HEK293 (cell line): ENCODE measurements around the gene RPS15.

Experiments
- CTCF ChIA-PET: fragments of 350-600 bp; formaldehyde crosslinking; extraction: SDS; loops from one replicate; lab custom pipeline; 2021; ENCODE audit warnings: antibody characterized with exemption; lab: Yijun Ruan, JAX
- POLR2A ChIA-PET: fragments of 300-600 bp; formaldehyde crosslinking; extraction: SDS; loops from one replicate; lab custom pipeline; 2020; ENCODE audit warnings: antibody characterized with exemption, inconsistent platforms; lab: Yijun Ruan, JAX
- H3K27ac ChIP-seq: fragments of 200-500 bp; sonication (Bioruptor generic); 2 replicates; pipeline ENCODE4 v1.5.1; 2014; ENCODE audit warnings: low read depth, low read length, control low read depth, inconsistent platforms; ENCODE audit errors: extremely low read depth
- H3K36me3 ChIP-seq, 2 experiments: fragments of 200-500 bp in 1 of 2; sonication (Bioruptor generic) in 1 of 2; 1 replicate in 1 of 2; 2 replicates in 1 of 2; pipeline ENCODE4 v1.5.1; 2014 to 2017; ENCODE audit warnings: inconsistent platforms in 2 of 2, low read length in 2 of 2; ENCODE audit not compliant: control insufficient read depth in 2 of 2, insufficient read depth in 1 of 2
- H3K4me1 ChIP-seq: fragments of 200-500 bp; sonication (Bioruptor generic); 2 replicates; pipeline ENCODE4 v1.5.1; 2014; ENCODE audit warnings: mild to moderate bottlenecking, low read length, inconsistent platforms; ENCODE audit not compliant: control insufficient read depth, insufficient read depth
- H3K4me3 ChIP-seq: 2 replicates; pipeline ENCODE4 v1.5.1; 2011; ENCODE audit warnings: low read depth, mild to moderate bottlenecking, control low read depth, low read length, moderate library complexity
- H3K9me3 ChIP-seq: fragments of 200-500 bp; sonication (Bioruptor generic); 2 replicates; pipeline ENCODE4 v1.5.1; 2014; ENCODE audit warnings: low read depth, low read length, inconsistent platforms; ENCODE audit not compliant: control insufficient read depth, insufficient read depth
- AEBP2 ChIP-seq: fragments of 450-650 bp; formaldehyde crosslinking; IDR thresholded peaks from 2 replicates; pipeline ENCODE4 v1.5.1; 2016; ENCODE audit warnings: missing biosample characterization, missing genetic modification characterization, borderline replicate concordance
- GFI1B ChIP-seq: fragments of 450-650 bp; formaldehyde crosslinking; IDR thresholded peaks from 2 replicates; pipeline ENCODE4 v1.5.1; 2016; ENCODE audit warnings: missing biosample characterization, missing genetic modification characterization
- GLIS1 ChIP-seq: fragments of 450-650 bp; formaldehyde crosslinking; IDR thresholded peaks from 2 replicates; pipeline ENCODE4 v1.5.1; 2016; ENCODE audit warnings: missing biosample characterization, missing genetic modification characterization
- GLIS2 ChIP-seq: fragments of 450-650 bp; formaldehyde crosslinking; IDR thresholded peaks from 2 replicates; pipeline ENCODE4 v1.5.1; 2016; ENCODE audit warnings: missing biosample characterization, missing genetic modification characterization
- HIC1 ChIP-seq: fragments of 450-650 bp; formaldehyde crosslinking; IDR thresholded peaks from 2 replicates; pipeline ENCODE4 v1.5.1; 2016; ENCODE audit warnings: missing biosample characterization, missing genetic modification characterization
- KLF10 ChIP-seq: fragments of 450-650 bp; IDR thresholded peaks from 2 replicates; pipeline ENCODE4 v1.5.1; 2018; ENCODE audit warnings: missing biosample characterization, mild to moderate bottlenecking, missing genetic modification characterization
- KLF7 ChIP-seq: fragments of 450-650 bp; formaldehyde crosslinking; IDR thresholded peaks from 2 replicates; pipeline ENCODE4 v1.5.1; 2016; ENCODE audit warnings: missing biosample characterization, missing genetic modification characterization, borderline replicate concordance
- KLF8 ChIP-seq: fragments of 450-650 bp; formaldehyde crosslinking; IDR thresholded peaks from 2 replicates; pipeline ENCODE4 v1.5.1; 2016; ENCODE audit warnings: missing biosample characterization, missing genetic modification characterization
- MYNN ChIP-seq: fragments of 450-650 bp; formaldehyde crosslinking; IDR thresholded peaks from 2 replicates; pipeline ENCODE4 v1.5.1; 2016; ENCODE audit warnings: missing biosample characterization, missing genetic modification characterization, borderline replicate concordance
- SP2 ChIP-seq: fragments of 450-650 bp; formaldehyde crosslinking; IDR thresholded peaks from 2 replicates; pipeline ENCODE4 v1.5.1; 2016; ENCODE audit warnings: missing biosample characterization, missing genetic modification characterization
- ZFP41 ChIP-seq: fragments of 450-650 bp; formaldehyde crosslinking; IDR thresholded peaks from 2 replicates; pipeline ENCODE4 v1.5.1; 2016; ENCODE audit warnings: missing biosample characterization, missing genetic modification characterization, borderline replicate concordance
- ZNF157 ChIP-seq: fragments of 450-650 bp; formaldehyde crosslinking; IDR thresholded peaks from 2 replicates; pipeline ENCODE4 v1.5.1; 2016; ENCODE audit warnings: missing biosample characterization, missing genetic modification characterization
- ZNF19 ChIP-seq: fragments of 450-650 bp; formaldehyde crosslinking; IDR thresholded peaks from 2 replicates; pipeline ENCODE4; 2016; ENCODE audit warnings: missing biosample characterization, missing genetic modification characterization, low read depth
- ZNF202 ChIP-seq: fragments of 450-650 bp; formaldehyde crosslinking; IDR thresholded peaks from 2 replicates; pipeline ENCODE4 v1.5.1; 2016; ENCODE audit warnings: missing biosample characterization, missing genetic modification characterization, borderline replicate concordance
- ZNF221 ChIP-seq: fragments of 450-650 bp; formaldehyde crosslinking; IDR thresholded peaks from 2 replicates; pipeline ENCODE4 v1.5.1; 2017; ENCODE audit warnings: missing biosample characterization, missing genetic modification characterization, borderline replicate concordance
- ZNF274 ChIP-seq, 2 experiments: fragments of 200-500 bp in 1 of 2; fragments of 450-650 bp in 1 of 2; sonication (Bioruptor generic) in 1 of 2; formaldehyde crosslinking in 1 of 2; IDR thresholded peaks; 2 replicates each; pipeline versions ENCODE4 v1.5.1 to v1.6.1; 2014 to 2016; ENCODE audit warnings: borderline replicate concordance in 1 of 2, inconsistent platforms in 1 of 2, low read length in 1 of 2, missing biosample characterization in 1 of 2, missing genetic modification characterization in 1 of 2
- ZNF302 ChIP-seq: fragments of 450-650 bp; formaldehyde crosslinking; IDR thresholded peaks from 2 replicates; pipeline ENCODE4 v1.5.1; 2016; ENCODE audit warnings: missing biosample characterization, missing genetic modification characterization, low read depth
- ZNF335 ChIP-seq: fragments of 450-650 bp; formaldehyde crosslinking; conservative IDR thresholded peaks from 2 replicates; pipeline ENCODE4 v1.5.1; 2016; ENCODE audit warnings: missing biosample characterization, missing genetic modification characterization
- ZNF426 ChIP-seq: fragments of 450-650 bp; formaldehyde crosslinking; IDR thresholded peaks from 2 replicates; pipeline ENCODE4 v1.5.1; 2017; ENCODE audit warnings: missing biosample characterization, missing genetic modification characterization, mild to moderate bottlenecking, inconsistent platforms, moderate library complexity
- ZNF530 ChIP-seq: fragments of 450-650 bp; formaldehyde crosslinking; IDR thresholded peaks from 2 replicates; pipeline ENCODE4 v1.5.1; 2016; ENCODE audit warnings: low read depth, missing biosample characterization, missing genetic modification characterization
- ZNF580 ChIP-seq: fragments of 450-650 bp; formaldehyde crosslinking; IDR thresholded peaks from 2 replicates; pipeline ENCODE4 v1.5.1; 2016; ENCODE audit warnings: missing biosample characterization, missing genetic modification characterization
- ZNF596 ChIP-seq: fragments of 450-650 bp; IDR thresholded peaks from 2 replicates; pipeline ENCODE4 v1.5.0; 2018; ENCODE audit warnings: missing biosample characterization, mild to moderate bottlenecking, missing genetic modification characterization, moderate library complexity
- ZNF701 ChIP-seq: fragments of 450-650 bp; formaldehyde crosslinking; IDR thresholded peaks from 2 replicates; pipeline ENCODE4 v1.5.1; 2016; ENCODE audit warnings: missing biosample characterization, missing genetic modification characterization
- ZSCAN16 ChIP-seq: fragments of 450-650 bp; formaldehyde crosslinking; IDR thresholded peaks from 2 replicates; pipeline ENCODE4 v1.5.1; 2016; ENCODE audit warnings: missing biosample characterization, missing genetic modification characterization
- ZSCAN30 ChIP-seq: fragments of 450-650 bp; IDR thresholded peaks from 2 replicates; pipeline ENCODE4 v1.5.1; 2018; ENCODE audit warnings: missing biosample characterization, mild to moderate bottlenecking, missing genetic modification characterization, moderate library complexity
- ZSCAN5A ChIP-seq: fragments of 450-650 bp; formaldehyde crosslinking; IDR thresholded peaks from 2 replicates; pipeline ENCODE4 v1.5.1; 2016; ENCODE audit warnings: missing biosample characterization, missing genetic modification characterization

RPS15 gene

GRCh38 chr19:1434577-1435060 lies 3.6 kb upstream of the RPS15 start:
- H3K9me3 ChIP-seq: no peaks in the 10 kb centered on the region
- ChIA-PET CTCF (interaction anchor here (0.7 to 1.1 kb wide), 3 partner anchors 25 to 190 kb away, joined by 3 to 5 read pairs (median 3); no protein-coding TSS in a partner anchor), POLR2A (interaction anchor here (1.7 kb wide), 1 partner anchor 10 kb away, joined by 3 read pairs; no protein-coding TSS in a partner anchor)
- TF ChIP-seq HIC1 (tag by site-specific recombination) (peak; percentile 67; the same call in 1 of the 2 replicates), KLF8 (tag by site-specific recombination) (peak; percentile 23; the same call in 1 of the 2 replicates), GLIS2 (tag by site-specific recombination) (peak; percentile 56), KLF10 (tag by site-specific recombination) (0 out of 2 replicates have a peak, but pooled peaks have one; percentile 22), GLIS1 (no peak), SP2 (tag by site-specific recombination) (no peak)
- no peak overlapping the region for H3K27ac ChIP-seq
- H3K4me3 ChIP-seq: no peak overlapping the region
- H3K36me3 ChIP-seq: peaks cover 18 to 57% of the 10 kb centered on the region in 2 experiments; a peak in 2 of 3 replicates
- H3K4me1 ChIP-seq: peaks cover 2% of the 10 kb centered on the region

- CTCF ChIA-PET: interaction anchor here (1.1 kb wide), 1 partner anchor 191 kb away, joined by 3 read pairs; no protein-coding TSS in a partner anchor
- H3K4me1 ChIP-seq: peaks cover 4% of the 10 kb centered on the region
- no peaks in the 10 kb centered on the region for H3K9me3 ChIP-seq
- peaks cover 16 to 58% of the 10 kb centered on the region in 2 experiments; a peak in 2 of 3 replicates for H3K36me3 ChIP-seq
- H3K4me3 ChIP-seq: no peak overlapping the region
- H3K27ac ChIP-seq: no peak overlapping the region
- POLR2A ChIA-PET: interaction anchor here (0.5 kb wide), 1 partner anchor 27 kb away, joined by 5 read pairs; no protein-coding TSS in a partner anchor
- TF ChIP-seq AEBP2 (tag by site-specific recombination) (no peak), GFI1B (no peak), ZNF530 (tag by site-specific recombination) (no peak), ZNF701 (no peak), ZNF426 (tag by site-specific recombination) (no peak), ZNF596 (tag by site-specific recombination) (no peak), ZNF157 (no peak), ZSCAN5A (no peak), MYNN (no peak), ZNF302 (tag by site-specific recombination) (no peak), ZNF335 (tag by site-specific recombination) (no peak), ZNF202 (tag by site-specific recombination) (no peak), ZNF221 (tag by site-specific recombination) (no peak), ZNF274 (IDR thresholded peaks at IDR 0.05; ENCODE audit: low read length) (no peak), ZNF274 (tag by site-specific recombination; IDR thresholded peaks at IDR 0.05; ENCODE audit: borderline replicate concordance) (no peak), ZNF580 (tag by site-specific recombination) (no peak), ZFP41 (tag by site-specific recombination) (no peak), ZSCAN30 (no peak), KLF7 (tag by site-specific recombination) (no peak), ZNF19 (no peak), ZSCAN16 (no peak)
These were observed 2.7 kb upstream of the RPS15 start for GRCh38 chr19:1435378-1435989.
